ENCODE results near the gene RYK. TPM values are rescaled to one million over a fixed set of nuclear protein-coding genes. Genes with fewer than 3 reads are reported as not detected.

RYK gene
- total RNA-seq, 1 experiment from 2014 or later: 54.2 TPM

DNA sequence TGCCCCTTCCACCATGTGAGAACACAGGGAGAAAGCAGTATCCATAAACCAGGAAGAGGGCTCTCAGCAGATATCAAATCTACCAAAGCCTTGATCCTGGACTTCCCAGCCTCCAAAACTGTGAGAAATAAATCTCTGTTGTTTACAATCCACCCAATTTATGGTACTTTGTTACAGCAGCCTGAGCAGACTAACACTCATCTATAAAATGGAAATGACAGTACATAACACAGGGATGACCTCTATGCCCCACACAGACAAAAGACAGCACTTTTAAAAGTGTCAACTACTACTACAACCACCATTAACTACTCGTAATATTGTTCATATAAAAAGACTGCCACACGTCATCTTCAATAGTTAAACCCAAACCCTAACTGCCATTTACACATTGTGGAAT is 5.7 kb downstream of the RYK start (continued):
- TF ChIP-seq, protein P1, sequence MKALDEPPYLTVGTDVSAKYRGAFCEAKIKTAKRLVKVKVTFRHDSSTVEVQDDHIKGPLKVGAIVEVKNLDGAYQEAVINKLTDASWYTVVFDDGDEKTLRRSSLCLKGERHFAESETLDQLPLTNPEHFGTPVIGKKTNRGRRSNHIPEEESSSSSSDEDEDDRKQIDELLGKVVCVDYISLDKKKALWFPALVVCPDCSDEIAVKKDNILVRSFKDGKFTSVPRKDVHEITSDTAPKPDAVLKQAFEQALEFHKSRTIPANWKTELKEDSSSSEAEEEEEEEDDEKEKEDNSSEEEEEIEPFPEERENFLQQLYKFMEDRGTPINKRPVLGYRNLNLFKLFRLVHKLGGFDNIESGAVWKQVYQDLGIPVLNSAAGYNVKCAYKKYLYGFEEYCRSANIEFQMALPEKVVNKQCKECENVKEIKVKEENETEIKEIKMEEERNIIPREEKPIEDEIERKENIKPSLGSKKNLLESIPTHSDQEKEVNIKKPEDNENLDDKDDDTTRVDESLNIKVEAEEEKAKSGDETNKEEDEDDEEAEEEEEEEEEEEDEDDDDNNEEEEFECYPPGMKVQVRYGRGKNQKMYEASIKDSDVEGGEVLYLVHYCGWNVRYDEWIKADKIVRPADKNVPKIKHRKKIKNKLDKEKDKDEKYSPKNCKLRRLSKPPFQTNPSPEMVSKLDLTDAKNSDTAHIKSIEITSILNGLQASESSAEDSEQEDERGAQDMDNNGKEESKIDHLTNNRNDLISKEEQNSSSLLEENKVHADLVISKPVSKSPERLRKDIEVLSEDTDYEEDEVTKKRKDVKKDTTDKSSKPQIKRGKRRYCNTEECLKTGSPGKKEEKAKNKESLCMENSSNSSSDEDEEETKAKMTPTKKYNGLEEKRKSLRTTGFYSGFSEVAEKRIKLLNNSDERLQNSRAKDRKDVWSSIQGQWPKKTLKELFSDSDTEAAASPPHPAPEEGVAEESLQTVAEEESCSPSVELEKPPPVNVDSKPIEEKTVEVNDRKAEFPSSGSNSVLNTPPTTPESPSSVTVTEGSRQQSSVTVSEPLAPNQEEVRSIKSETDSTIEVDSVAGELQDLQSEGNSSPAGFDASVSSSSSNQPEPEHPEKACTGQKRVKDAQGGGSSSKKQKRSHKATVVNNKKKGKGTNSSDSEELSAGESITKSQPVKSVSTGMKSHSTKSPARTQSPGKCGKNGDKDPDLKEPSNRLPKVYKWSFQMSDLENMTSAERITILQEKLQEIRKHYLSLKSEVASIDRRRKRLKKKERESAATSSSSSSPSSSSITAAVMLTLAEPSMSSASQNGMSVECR (CRISPR knock-in tag; IDR thresholded peaks at IDR 0.05; ENCODE audit: borderline replicate concordance): no peak

DNA sequence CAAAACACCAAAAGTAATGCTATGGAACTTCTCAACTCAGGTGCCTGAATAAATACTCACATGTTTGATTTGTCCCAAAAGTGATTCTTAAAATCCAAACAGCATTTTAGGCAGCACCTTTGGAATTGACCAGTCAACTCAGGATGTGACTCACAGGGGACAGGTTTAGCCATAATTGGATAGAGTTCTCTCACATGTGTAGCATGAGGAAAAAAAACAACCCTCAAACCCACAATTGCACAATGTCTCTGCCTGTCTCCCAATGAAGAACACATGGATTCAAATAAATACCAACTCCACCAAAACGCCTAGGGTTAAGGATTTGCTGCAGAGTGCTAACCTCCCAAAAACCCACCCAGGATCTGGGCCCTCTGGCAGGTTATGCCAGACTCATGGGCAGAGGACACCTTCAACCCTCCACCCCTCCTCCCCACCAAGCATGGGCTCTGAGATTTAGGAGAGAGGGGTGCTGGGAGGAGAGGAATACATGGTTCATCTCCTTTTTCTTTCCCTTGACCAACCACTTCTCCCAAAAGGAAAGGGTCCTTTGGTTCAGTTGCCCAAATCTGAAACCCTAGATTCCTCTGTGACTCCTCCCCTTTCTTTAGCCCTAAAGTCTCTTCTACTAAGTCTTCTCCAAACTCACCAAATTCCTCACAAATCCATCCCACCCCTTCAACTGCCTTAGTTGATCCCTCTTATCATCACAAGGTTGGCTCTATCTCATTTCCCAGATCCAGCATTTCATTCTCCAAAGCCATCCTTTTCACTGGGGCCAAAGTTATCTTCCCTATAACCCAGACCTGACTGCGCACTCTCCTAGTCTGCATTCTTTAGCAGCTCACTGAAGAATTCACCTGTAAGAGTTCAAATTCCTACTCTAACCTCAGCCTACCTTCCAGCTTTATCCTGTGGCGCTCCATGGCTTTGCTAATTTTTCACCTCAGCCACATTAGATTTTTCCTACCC is 7.7 kb downstream of the RYK start:
- H3K27ac Mint-ChIP-seq: peak overlapping the region; percentile 81
- no peak overlapping the region for H3K4me3 Mint-ChIP-seq

More for the DNA sequence above, 7.7 kb downstream of the RYK start:
- ChIA-PET POLR2A (interaction anchor here (0.5 kb wide), 1 partner anchor 44 kb away, joined by 7 read pairs; no protein-coding TSS in a partner anchor), CTCF (interaction anchor here (2.0 to 4.6 kb wide), 2 partner anchors 18 to 31 kb away, joined by 14 read pairs; no protein-coding TSS in a partner anchor)
- TF ChIP-seq MYBL2 (CRISPR knock-in tag; IDR thresholded peaks at IDR 0.05): no peak
- TF ChIP-seq, protein P2, sequence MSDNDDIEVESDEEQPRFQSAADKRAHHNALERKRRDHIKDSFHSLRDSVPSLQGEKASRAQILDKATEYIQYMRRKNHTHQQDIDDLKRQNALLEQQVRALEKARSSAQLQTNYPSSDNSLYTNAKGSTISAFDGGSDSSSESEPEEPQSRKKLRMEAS (CRISPR knock-in tag; IDR thresholded peaks at IDR 0.05): no peak
- TF ChIP-seq, protein P3, sequence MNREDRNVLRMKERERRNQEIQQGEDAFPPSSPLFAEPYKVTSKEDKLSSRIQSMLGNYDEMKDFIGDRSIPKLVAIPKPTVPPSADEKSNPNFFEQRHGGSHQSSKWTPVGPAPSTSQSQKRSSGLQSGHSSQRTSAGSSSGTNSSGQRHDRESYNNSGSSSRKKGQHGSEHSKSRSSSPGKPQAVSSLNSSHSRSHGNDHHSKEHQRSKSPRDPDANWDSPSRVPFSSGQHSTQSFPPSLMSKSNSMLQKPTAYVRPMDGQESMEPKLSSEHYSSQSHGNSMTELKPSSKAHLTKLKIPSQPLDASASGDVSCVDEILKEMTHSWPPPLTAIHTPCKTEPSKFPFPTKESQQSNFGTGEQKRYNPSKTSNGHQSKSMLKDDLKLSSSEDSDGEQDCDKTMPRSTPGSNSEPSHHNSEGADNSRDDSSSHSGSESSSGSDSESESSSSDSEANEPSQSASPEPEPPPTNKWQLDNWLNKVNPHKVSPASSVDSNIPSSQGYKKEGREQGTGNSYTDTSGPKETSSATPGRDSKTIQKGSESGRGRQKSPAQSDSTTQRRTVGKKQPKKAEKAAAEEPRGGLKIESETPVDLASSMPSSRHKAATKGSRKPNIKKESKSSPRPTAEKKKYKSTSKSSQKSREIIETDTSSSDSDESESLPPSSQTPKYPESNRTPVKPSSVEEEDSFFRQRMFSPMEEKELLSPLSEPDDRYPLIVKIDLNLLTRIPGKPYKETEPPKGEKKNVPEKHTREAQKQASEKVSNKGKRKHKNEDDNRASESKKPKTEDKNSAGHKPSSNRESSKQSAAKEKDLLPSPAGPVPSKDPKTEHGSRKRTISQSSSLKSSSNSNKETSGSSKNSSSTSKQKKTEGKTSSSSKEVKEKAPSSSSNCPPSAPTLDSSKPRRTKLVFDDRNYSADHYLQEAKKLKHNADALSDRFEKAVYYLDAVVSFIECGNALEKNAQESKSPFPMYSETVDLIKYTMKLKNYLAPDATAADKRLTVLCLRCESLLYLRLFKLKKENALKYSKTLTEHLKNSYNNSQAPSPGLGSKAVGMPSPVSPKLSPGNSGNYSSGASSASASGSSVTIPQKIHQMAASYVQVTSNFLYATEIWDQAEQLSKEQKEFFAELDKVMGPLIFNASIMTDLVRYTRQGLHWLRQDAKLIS (CRISPR knock-in tag; IDR thresholded peaks at IDR 0.05; ENCODE audit: borderline replicate concordance): no peak
- TF ChIP-seq, protein P4, sequence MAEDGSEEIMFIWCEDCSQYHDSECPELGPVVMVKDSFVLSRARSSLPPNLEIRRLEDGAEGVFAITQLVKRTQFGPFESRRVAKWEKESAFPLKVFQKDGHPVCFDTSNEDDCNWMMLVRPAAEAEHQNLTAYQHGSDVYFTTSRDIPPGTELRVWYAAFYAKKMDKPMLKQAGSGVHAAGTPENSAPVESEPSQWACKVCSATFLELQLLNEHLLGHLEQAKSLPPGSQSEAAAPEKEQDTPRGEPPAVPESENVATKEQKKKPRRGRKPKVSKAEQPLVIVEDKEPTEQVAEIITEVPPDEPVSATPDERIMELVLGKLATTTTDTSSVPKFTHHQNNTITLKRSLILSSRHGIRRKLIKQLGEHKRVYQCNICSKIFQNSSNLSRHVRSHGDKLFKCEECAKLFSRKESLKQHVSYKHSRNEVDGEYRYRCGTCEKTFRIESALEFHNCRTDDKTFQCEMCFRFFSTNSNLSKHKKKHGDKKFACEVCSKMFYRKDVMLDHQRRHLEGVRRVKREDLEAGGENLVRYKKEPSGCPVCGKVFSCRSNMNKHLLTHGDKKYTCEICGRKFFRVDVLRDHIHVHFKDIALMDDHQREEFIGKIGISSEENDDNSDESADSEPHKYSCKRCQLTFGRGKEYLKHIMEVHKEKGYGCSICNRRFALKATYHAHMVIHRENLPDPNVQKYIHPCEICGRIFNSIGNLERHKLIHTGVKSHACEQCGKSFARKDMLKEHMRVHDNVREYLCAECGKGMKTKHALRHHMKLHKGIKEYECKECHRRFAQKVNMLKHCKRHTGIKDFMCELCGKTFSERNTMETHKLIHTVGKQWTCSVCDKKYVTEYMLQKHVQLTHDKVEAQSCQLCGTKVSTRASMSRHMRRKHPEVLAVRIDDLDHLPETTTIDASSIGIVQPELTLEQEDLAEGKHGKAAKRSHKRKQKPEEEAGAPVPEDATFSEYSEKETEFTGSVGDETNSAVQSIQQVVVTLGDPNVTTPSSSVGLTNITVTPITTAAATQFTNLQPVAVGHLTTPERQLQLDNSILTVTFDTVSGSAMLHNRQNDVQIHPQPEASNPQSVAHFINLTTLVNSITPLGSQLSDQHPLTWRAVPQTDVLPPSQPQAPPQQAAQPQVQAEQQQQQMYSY (CRISPR knock-in tag; IDR thresholded peaks at IDR 0.05): no peak
- H3K27me3 Mint-ChIP-seq (ENCODE audit: low read depth): no peaks in the 10 kb centered on the region
- DNase-seq (ENCODE audit: low spot score) (no peak), ATAC-seq (peak; percentile 63)
- H3K9me3 Mint-ChIP-seq: peaks cover 8% of the 10 kb centered on the region
- H3K4me1 Mint-ChIP-seq: peaks cover 65% of the 10 kb centered on the region
- H3K36me3 Mint-ChIP-seq: peaks cover 12% of the 10 kb centered on the region
